ENCODE results near the gene MVD. TPM values are rescaled to one million over a fixed set of nuclear protein-coding genes. Genes with fewer than 3 reads are reported as not detected.

Gene MVD
- total RNA-seq, 5 donors from 2014 or later (not counting 1 experiment from before 2014, with no cell fraction given): 52.3 to 81.4 (median 63.4) TPM

DNA sequence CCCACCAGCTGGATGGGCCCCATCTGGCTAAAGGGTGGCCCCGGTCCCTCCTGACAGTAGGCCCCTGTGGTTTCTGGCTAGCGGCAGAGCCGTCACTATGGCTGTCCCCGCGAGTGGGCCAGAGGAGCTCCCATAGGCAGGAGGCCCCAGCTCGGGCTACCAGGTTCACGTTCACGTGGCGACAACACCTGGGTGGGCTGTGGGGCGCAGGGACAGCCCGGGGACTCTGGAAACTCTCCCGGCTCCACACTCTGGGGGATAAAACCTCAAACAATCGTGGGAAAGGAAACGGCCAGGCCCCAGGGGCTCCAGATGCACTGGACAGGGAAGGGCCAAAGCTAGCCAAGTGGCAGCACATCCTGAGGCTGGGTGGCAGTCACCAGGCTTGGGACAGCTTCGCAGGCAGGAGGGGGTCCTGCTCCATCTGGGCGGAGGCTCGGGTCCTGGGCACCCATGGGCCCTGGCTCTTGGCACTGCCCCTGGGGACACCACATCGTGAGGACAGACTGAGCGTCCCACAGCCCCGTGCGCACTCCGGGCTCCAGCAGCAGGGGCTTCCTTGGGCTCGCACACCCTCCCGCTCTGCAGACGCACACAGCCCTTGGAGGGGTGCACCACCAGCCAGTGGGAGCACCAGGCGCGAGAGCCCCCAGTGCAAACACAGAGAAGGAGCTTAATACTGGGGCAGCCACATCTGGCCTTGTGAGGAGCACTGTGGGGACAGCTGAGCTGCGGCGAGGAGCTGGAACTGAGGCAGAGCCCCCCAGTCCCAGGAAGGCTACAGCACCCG lies 38.9 kb upstream of the MVD start:
- H3K4me3 ChIP-seq (ENCODE audit: control insufficient read depth in 1 of 2, extremely low read depth in 1 of 2, low read length in 1 of 2): peak overlapping the region; percentile 87 to 88
- H3K4me1 ChIP-seq (ENCODE audit: control insufficient read depth in 1 of 2, extremely low read depth in 1 of 2, insufficient read depth in 2 of 2, low read length in 2 of 2): peaks cover 39 to 89% of the 10 kb centered on the region in 2 experiments
- peak overlapping the region; percentile 90 to 99 (median 94) for H3K4me3 Mint-ChIP-seq
- POLR2A ChIA-PET: interaction anchor here (0.5 to 0.9 kb wide), 2 partner anchors 14 to 36 kb away, joined by 4 read pairs; no protein-coding TSS in a partner anchor
- H3K27ac Mint-ChIP-seq: peak overlapping the region; percentile 97
- 2% methylated on average over 30 of the region's 30 CpGs for WGBS (ENCODE audit: insufficient coverage)
- H3K36me3 ChIP-seq (ENCODE audit: control insufficient read depth in 2 of 2, extremely low read depth in 1 of 2, insufficient read depth in 1 of 2, low read length in 1 of 2): peaks cover 13 to 42% of the 10 kb centered on the region in 2 donors
- H3K4me1 Mint-ChIP-seq: peaks cover 67 to 71% (median 69%) of the 10 kb centered on the region in 3 donors
- ATAC-seq (replicated peaks in 1 of 4) (no peak), DNase-seq (peak in 6 of 35 experiments; percentile 13 to 41 (median 30))
- peak overlapping the region; percentile 92 for H3K27ac ChIP-seq (ENCODE audit: low read length)
- no peaks in the 10 kb centered on the region for H3K27me3 Mint-ChIP-seq
- CTCF ChIA-PET: interaction anchor here in 1 of 2 donors (0.6 kb wide), 1 partner anchor 43 kb away, joined by 3 read pairs; no protein-coding TSS in a partner anchor
- no peaks in the 10 kb centered on the region for H3K9me3 ChIP-seq
- H3K27me3 ChIP-seq (replicated peaks in 1 of 2; ENCODE audit: control insufficient read depth in 2 of 2, extremely low read depth in 1 of 2, insufficient read depth in 2 of 2, low read length in 1 of 2): no peaks in the 10 kb centered on the region
- H3K9me3 Mint-ChIP-seq: no peaks in the 10 kb centered on the region
- peaks cover 17% of the 10 kb centered on the region for H3K36me3 Mint-ChIP-seq

DNA sequence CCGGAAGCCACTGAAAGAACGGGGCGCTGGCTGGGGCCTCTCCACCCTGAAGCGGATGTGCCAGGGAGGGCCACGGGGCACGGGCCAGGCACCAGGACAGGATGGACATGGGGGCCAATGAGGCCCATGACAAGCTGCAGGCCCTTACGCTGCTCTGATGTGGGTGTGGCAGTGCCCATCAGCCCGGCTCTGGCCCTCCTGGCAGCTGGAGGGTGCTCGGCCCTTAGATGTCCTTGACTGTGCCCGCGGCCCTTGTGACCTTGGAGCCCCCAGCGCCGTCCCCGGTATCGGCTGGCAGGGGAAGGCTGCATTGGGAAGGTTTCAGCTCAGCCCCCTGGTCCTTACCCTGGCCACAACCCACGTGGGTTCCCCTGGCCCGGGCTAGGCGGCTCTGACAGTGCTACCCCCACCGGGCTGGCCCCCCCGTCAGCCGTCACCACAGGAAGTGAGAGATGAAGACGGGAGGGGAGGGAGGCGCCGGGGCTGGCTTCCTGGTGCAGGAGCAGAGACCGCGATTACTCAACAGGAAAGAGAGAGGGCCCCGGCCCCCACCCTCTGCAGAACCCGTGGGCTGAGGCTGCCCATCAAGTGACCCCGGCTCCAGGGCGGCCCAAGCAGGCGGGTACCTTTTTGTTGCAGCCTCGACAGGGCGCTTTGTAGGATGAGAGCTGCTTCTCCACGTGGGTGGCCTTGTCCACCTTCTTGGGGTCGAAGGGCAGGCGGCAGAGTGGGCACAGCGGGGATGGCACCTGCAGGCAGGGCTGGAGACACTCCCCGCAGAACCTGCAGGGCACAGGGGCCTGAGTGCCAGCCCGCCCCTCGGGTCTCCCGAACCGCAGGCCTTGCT lies 38.0 kb upstream of the MVD start:
- DNase-seq: peak; percentile 89 to 99 (median 96)
- ChIA-PET POLR2A (interaction anchor here in 1 of 2 donors (0.9 kb wide), 1 partner anchor 13 kb away, joined by 4 read pairs; no protein-coding TSS in a partner anchor), CTCF (interaction anchor here (0.5 to 1.3 kb wide), 2 partner anchors 16 to 37 kb away, joined by 3 read pairs; no protein-coding TSS in a partner anchor)
- no peaks in the 10 kb centered on the region for H3K27me3 Mint-ChIP-seq
- Histone ChIP-seq H3K27me3 (replicated peaks in 1 of 2; ENCODE audit: control insufficient read depth in 2 of 2, extremely low read depth in 1 of 2, insufficient read depth in 2 of 2, low read length in 1 of 2) (no peaks in the 10 kb centered on the region), H3K27ac (ENCODE audit: low read length) (peak overlapping the region; percentile 92), H3K36me3 (ENCODE audit: control insufficient read depth in 2 of 2, extremely low read depth in 1 of 2, insufficient read depth in 1 of 2, low read length in 1 of 2) (peaks cover 15 to 51% of the 10 kb centered on the region in 2 donors), H3K4me1 (ENCODE audit: control insufficient read depth in 1 of 2, extremely low read depth in 1 of 2, insufficient read depth in 2 of 2, low read length in 2 of 2) (peaks cover 38 to 91% of the 10 kb centered on the region in 2 experiments), H3K4me3 (ENCODE audit: control insufficient read depth in 1 of 2, extremely low read depth in 1 of 2, low read length in 1 of 2) (peak overlapping the region; percentile 87 to 88), H3K9me3 (no peaks in the 10 kb centered on the region)
- ATAC-seq (replicated peaks in 1 of 4): peak; percentile 75 to 78 (median 76)
- peak overlapping the region; percentile 90 to 99 (median 94) for H3K4me3 Mint-ChIP-seq
- peaks cover 67 to 71% (median 68%) of the 10 kb centered on the region in 3 donors for H3K4me1 Mint-ChIP-seq
- H3K36me3 Mint-ChIP-seq: peaks cover 18% of the 10 kb centered on the region
- WGBS (ENCODE audit: insufficient coverage): under 1% methylated on average over 39 of the region's 42 CpGs
- peak overlapping the region; percentile 97 for H3K27ac Mint-ChIP-seq
- H3K9me3 Mint-ChIP-seq: no peaks in the 10 kb centered on the region

DNA sequence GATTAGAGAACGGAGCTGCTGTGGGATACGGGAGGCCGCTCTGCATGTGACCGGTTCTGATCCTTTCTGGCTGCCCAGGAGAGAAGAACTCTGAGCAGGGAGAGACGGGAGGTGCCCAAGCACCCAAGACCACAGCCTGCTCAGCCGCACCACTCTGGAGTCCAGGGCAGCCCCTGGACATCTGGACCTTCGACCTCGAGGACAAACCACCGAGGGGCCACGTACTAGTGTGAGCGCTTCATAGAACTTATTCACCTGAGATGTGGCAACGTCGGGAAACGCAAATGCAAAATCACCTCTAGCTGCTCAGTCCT lies 37.4 kb upstream of the MVD start:
- no peaks in the 10 kb centered on the region for H3K27me3 Mint-ChIP-seq
- peaks cover 64 to 68% (median 66%) of the 10 kb centered on the region in 3 donors for H3K4me1 Mint-ChIP-seq
- Histone ChIP-seq H3K27me3 (replicated peaks in 1 of 2; ENCODE audit: control insufficient read depth in 2 of 2, extremely low read depth in 1 of 2, insufficient read depth in 2 of 2, low read length in 1 of 2) (no peaks in the 10 kb centered on the region), H3K9me3 (no peaks in the 10 kb centered on the region), H3K4me3 (ENCODE audit: control insufficient read depth in 1 of 2, extremely low read depth in 1 of 2, low read length in 1 of 2) (peak overlapping the region; percentile 87 to 88), H3K36me3 (ENCODE audit: control insufficient read depth in 2 of 2, extremely low read depth in 1 of 2, insufficient read depth in 1 of 2, low read length in 1 of 2) (peaks cover 21 to 56% of the 10 kb centered on the region in 2 donors), H3K4me1 (ENCODE audit: control insufficient read depth in 1 of 2, extremely low read depth in 1 of 2, insufficient read depth in 2 of 2, low read length in 2 of 2) (peaks cover 37 to 94% of the 10 kb centered on the region in 2 experiments), H3K27ac (ENCODE audit: low read length) (peak overlapping the region; percentile 92)
- ATAC-seq (replicated peaks in 1 of 4) (no peak), DNase-seq (peak in 2 of 35 experiments; percentile 27 to 57)
- 15% methylated on average over 14 of the region's 14 CpGs for WGBS (ENCODE audit: insufficient coverage)
- ChIA-PET CTCF (interaction anchor here (0.5 to 1.3 kb wide), 2 partner anchors 15 to 36 kb away, joined by 3 read pairs; no protein-coding TSS in a partner anchor), POLR2A (no interaction called here)
- H3K36me3 Mint-ChIP-seq: peaks cover 18% of the 10 kb centered on the region
- H3K4me3 Mint-ChIP-seq: peak overlapping the region; percentile 90 to 99 (median 94)
- H3K27ac Mint-ChIP-seq: peak overlapping the region; percentile 97
- no peaks in the 10 kb centered on the region for H3K9me3 Mint-ChIP-seq

DNA sequence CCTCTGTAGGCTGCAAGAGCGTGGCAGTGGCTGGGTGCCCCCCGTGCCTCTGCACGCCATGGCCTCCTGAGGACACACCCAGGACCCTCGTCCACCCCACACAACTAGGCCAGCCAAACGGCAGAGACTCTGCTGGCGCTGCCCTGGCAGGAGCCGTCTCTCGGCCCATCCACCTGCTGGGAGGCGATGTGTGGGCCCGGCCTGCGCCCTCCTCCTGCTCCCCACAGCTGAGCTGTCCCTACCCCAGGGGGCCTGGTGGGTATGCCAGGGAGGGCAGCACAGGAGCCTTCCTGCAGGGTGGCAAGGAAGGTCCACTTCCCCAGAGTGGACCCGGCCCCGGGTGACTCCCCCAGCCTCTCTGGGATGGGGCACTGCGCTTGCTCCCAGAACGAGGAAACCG lies 36.3 kb upstream of the MVD start:
- H3K4me3 Mint-ChIP-seq: peak overlapping the region in 1 of 3 donors; percentile 99
- H3K27me3 Mint-ChIP-seq: no peaks in the 10 kb centered on the region
- peak overlapping the region; percentile 92 for H3K27ac ChIP-seq (ENCODE audit: low read length)
- POLR2A ChIA-PET: no interaction called here
- peaks cover 18% of the 10 kb centered on the region for H3K36me3 Mint-ChIP-seq
- H3K4me3 ChIP-seq (ENCODE audit: control insufficient read depth in 1 of 2, extremely low read depth in 1 of 2, low read length in 1 of 2): peak overlapping the region in 1 of 2 donors; percentile 29
- DNase-seq (no peak), ATAC-seq (replicated peaks in 1 of 4) (no peak)
- H3K36me3 ChIP-seq (ENCODE audit: control insufficient read depth in 2 of 2, extremely low read depth in 1 of 2, insufficient read depth in 1 of 2, low read length in 1 of 2): peaks cover 25 to 65% of the 10 kb centered on the region in 2 donors
- H3K4me1 ChIP-seq (ENCODE audit: control insufficient read depth in 1 of 2, extremely low read depth in 1 of 2, insufficient read depth in 2 of 2, low read length in 2 of 2): peaks cover 29 to 93% of the 10 kb centered on the region in 2 experiments
- peak overlapping the region; percentile 97 for H3K27ac Mint-ChIP-seq
- peaks cover 59 to 62% (median 61%) of the 10 kb centered on the region in 3 donors for H3K4me1 Mint-ChIP-seq
- no peaks in the 10 kb centered on the region for H3K9me3 Mint-ChIP-seq
- WGBS (ENCODE audit: insufficient coverage): 99% methylated on average over 9 of the region's 16 CpGs
- no peaks in the 10 kb centered on the region for H3K27me3 ChIP-seq (replicated peaks in 1 of 2; ENCODE audit: control insufficient read depth in 2 of 2, extremely low read depth in 1 of 2, insufficient read depth in 2 of 2, low read length in 1 of 2)
- no peaks in the 10 kb centered on the region for H3K9me3 ChIP-seq
- CTCF ChIA-PET: no interaction called here

- H3K27ac ChIP-seq (ENCODE audit: low read length): peak overlapping the region; percentile 41
These were observed 35.8 kb upstream of the MVD start for GRCh38 chr16:88698646-88699045.

More at GRCh38 chr16:88698646-88699045, 35.8 kb upstream of the MVD start:
- Mint-ChIP-seq H3K27ac (peak overlapping the region; percentile 75 to 86), H3K27me3 (no peaks in the 10 kb centered on the region), H3K36me3 (peaks cover 18% of the 10 kb centered on the region), H3K4me3 (peak overlapping the region in 1 of 3 donors; percentile 99), H3K4me1 (peaks cover 55 to 60% (median 58%) of the 10 kb centered on the region in 3 donors), H3K9me3 (no peaks in the 10 kb centered on the region)
- H3K27me3 ChIP-seq (replicated peaks in 1 of 2; ENCODE audit: control insufficient read depth in 2 of 2, extremely low read depth in 1 of 2, insufficient read depth in 2 of 2, low read length in 1 of 2): no peaks in the 10 kb centered on the region
- ATAC-seq (replicated peaks in 1 of 4) (no peak), DNase-seq (no peak)
- peaks cover 29 to 93% of the 10 kb centered on the region in 2 experiments for H3K4me1 ChIP-seq (ENCODE audit: control insufficient read depth in 1 of 2, extremely low read depth in 1 of 2, insufficient read depth in 2 of 2, low read length in 2 of 2)
- peak overlapping the region in 1 of 2 donors; percentile 7 for H3K4me3 ChIP-seq (ENCODE audit: control insufficient read depth in 1 of 2, extremely low read depth in 1 of 2, low read length in 1 of 2)
- 94% methylated on average over 21 of the region's 25 CpGs for WGBS (ENCODE audit: insufficient coverage)
- ChIA-PET POLR2A (no interaction called here), CTCF (interaction anchor here in 1 of 2 donors (0.6 kb wide), 1 partner anchor 11 kb away, joined by 3 read pairs; no protein-coding TSS in a partner anchor)
- H3K9me3 ChIP-seq: no peaks in the 10 kb centered on the region
- H3K36me3 ChIP-seq (ENCODE audit: control insufficient read depth in 2 of 2, extremely low read depth in 1 of 2, insufficient read depth in 1 of 2, low read length in 1 of 2): peaks cover 25 to 67% of the 10 kb centered on the region in 2 donors
